Left renal cortex interstitium (tissue), 4 donors: ENCODE results near the gene DDX24. TPM values are rescaled to one million over a fixed set of nuclear protein-coding genes. Genes with fewer than 3 reads are reported as not detected.

Source experiments
- DNase-seq, 4 donors: peaks; one replicate each; pipeline ENCODE4 v3.0.0-alpha.2; 2013; ENCODE audit warnings: low read depth in 4 of 4, low spot score in 2 of 4, missing footprints in 1 of 4
- polyA plus RNA-seq, 4 donors: library from polyadenylated mRNA; unstranded; fragments of 120-200 nt; gene quantifications; one replicate each; pipeline ENCODE4 v1.2.1, GENCODE V29; 2013; ENCODE audit not compliant: insufficient read length in 4 of 4

The DDX24 gene
- 100 to 1,000 TPM; 155 to 187 (median 166) TPM for polyA plus RNA-seq

- peak; percentile 69 to 93 (median 84) for DNase-seq
Measured at GRCh38 chr14:94080621-94081385, at the start of gene DDX24, which contains the start of gene IFI27L1. Gene DDX24 (minus strand): TSS chr14:94081202. CDS start chr14:94079742, 1,460 bp downstream. Gene IFI27L1 (plus strand): TSS chr14:94081310. CDS start chr14:94096938, 15,628 bp downstream.

- DNase-seq, result peak in 2 of 4 donors; percentile 14 to 29
Measured at GRCh38 chr14:94129758-94130414, 48.9 kb upstream of the DDX24 start.

- peak in 3 of 4 donors; percentile 45 to 68 (median 58) for DNase-seq
Measured at GRCh38 chr14:94129111-94129757, 48.2 kb upstream of the DDX24 start, which contains the start of gene IFI27L2. Gene IFI27L2 (minus strand): TSS chr14:94129604. CDS start chr14:94129564, 40 bp downstream.

- DNase-seq, result no peak
Measured at GRCh38 chr14:94128216-94128839, 47.3 kb upstream of the DDX24 start.

- no peak for DNase-seq
Measured at GRCh38 chr14:94127330-94127729, 46.3 kb upstream of the DDX24 start.

- DNase-seq, result no peak
Measured at GRCh38 chr14:94126800-94127199, 45.8 kb upstream of the DDX24 start.

- no peak for DNase-seq
Measured at GRCh38 chr14:94126419-94126677, 45.3 kb upstream of the DDX24 start.

GRCh38 chr14:94125659-94126418 is 44.8 kb upstream of the DDX24 start:
- no peak for DNase-seq

- no peak for DNase-seq
Measured at GRCh38 chr14:94124582-94125377, 43.8 kb upstream of the DDX24 start.

- no peak for DNase-seq
Measured at GRCh38 chr14:94123868-94124267, 42.9 kb upstream of the DDX24 start.

- no peak for DNase-seq
Measured at GRCh38 chr14:94123296-94123695, 42.3 kb upstream of the DDX24 start.

GRCh38 chr14:94122438-94122837 is 41.4 kb upstream of the DDX24 start:
- no peak for DNase-seq

GRCh38 chr14:94121485-94121884 is 40.5 kb upstream of the DDX24 start:
- no peak for DNase-seq

- DNase-seq, result no peak
Measured at GRCh38 chr14:94120667-94121340, 39.8 kb upstream of the DDX24 start.

- no peak for DNase-seq
Measured at GRCh38 chr14:94119071-94119470, 38.1 kb upstream of the DDX24 start.

- no peak for DNase-seq
Measured at GRCh38 chr14:94117856-94118255, 36.9 kb upstream of the DDX24 start.

- no peak for DNase-seq
Measured at GRCh38 chr14:94116701-94117100, 35.7 kb upstream of the DDX24 start.

- DNase-seq, result no peak
Measured at GRCh38 chr14:94115631-94116030, 34.6 kb upstream of the DDX24 start.

- DNase-seq, result no peak
Measured at GRCh38 chr14:94115058-94115591, 34.1 kb upstream of the DDX24 start.
